NCI-H226 (cell line): ENCODE measurements around the gene FRMPD4.

Source experiments
- DNase-seq: peaks from one replicate; pipeline ENCODE4 v3.0.0-alpha.2; 2015

The FRMPD4 gene

GRCh38 chrX:12223650-12224049 lies 85.4 kb downstream of the FRMPD4 start:
- DNase-seq, result peak; percentile 33

GRCh38 chrX:12225107-12225506 lies 86.8 kb downstream of the FRMPD4 start:
- no peak for DNase-seq

GRCh38 chrX:12227412-12228041 lies 89.3 kb downstream of the FRMPD4 start:
- no peak for DNase-seq

GRCh38 chrX:12228862-12229261 lies 90.6 kb downstream of the FRMPD4 start:
- peak; percentile 53 for DNase-seq

- DNase-seq, result no peak
Measured at GRCh38 chrX:12229986-12230385, 91.7 kb downstream of the FRMPD4 start.

GRCh38 chrX:12234534-12235329 lies 96.5 kb downstream of the FRMPD4 start:
- no peak for DNase-seq

- no peak for DNase-seq
Measured at GRCh38 chrX:12236156-12236555, 97.9 kb downstream of the FRMPD4 start.

- DNase-seq, result no peak
Measured at GRCh38 chrX:12237131-12237530, 98.9 kb downstream of the FRMPD4 start.

- DNase-seq, result no peak
Measured at GRCh38 chrX:12237771-12238170, 99.5 kb downstream of the FRMPD4 start.

GRCh38 chrX:12239356-12240082 lies 101.2 kb downstream of the FRMPD4 start:
- DNase-seq, result peak; percentile 3

- DNase-seq, result no peak
Measured at GRCh38 chrX:12240491-12240890, 102.2 kb downstream of the FRMPD4 start.

GRCh38 chrX:12241026-12241425 lies 102.8 kb downstream of the FRMPD4 start:
- no peak for DNase-seq

GRCh38 chrX:12245650-12246645 lies 107.7 kb downstream of the FRMPD4 start:
- DNase-seq, result peak; percentile 71

GRCh38 chrX:12249997-12250396 lies 111.7 kb downstream of the FRMPD4 start:
- DNase-seq, result no peak

GRCh38 chrX:12263211-12263610 lies 124.9 kb downstream of the FRMPD4 start:
- DNase-seq, result no peak

- no peak for DNase-seq
Measured at GRCh38 chrX:12269484-12269883, 131.2 kb downstream of the FRMPD4 start.

- DNase-seq, result no peak
Measured at GRCh38 chrX:12278151-12278550, 139.9 kb downstream of the FRMPD4 start.

GRCh38 chrX:12282991-12283390 lies 144.7 kb downstream of the FRMPD4 start:
- no peak for DNase-seq

- DNase-seq, result peak; percentile 54
Measured at GRCh38 chrX:12292996-12293765, 154.9 kb downstream of the FRMPD4 start.

GRCh38 chrX:12297353-12297752 lies 159.1 kb downstream of the FRMPD4 start:
- no peak for DNase-seq

GRCh38 chrX:12301288-12301687 lies 163.0 kb downstream of the FRMPD4 start:
- DNase-seq, result no peak

GRCh38 chrX:12304261-12304660 lies 166.0 kb downstream of the FRMPD4 start:
- no peak for DNase-seq
